Renal cortex interstitium (tissue), 11 donors: Measurements from ENCODE around the gene MAMLD1. TPM values are rescaled to one million over a fixed set of nuclear protein-coding genes. Genes with fewer than 3 reads are reported as not detected.

Experiments
- DNase-seq, 11 donors: peaks; one replicate each; pipeline ENCODE4 v3.0.0-alpha.2; 2013; ENCODE audit warnings: low read depth in 9 of 11, low spot score in 4 of 11; ENCODE audit errors: extremely low read depth in 1 of 11
- polyA plus RNA-seq, 3 donors: library from polyadenylated mRNA; unstranded; fragments of 120-200 nt; gene quantifications; one replicate each; pipeline ENCODE4 v1.2.1, GENCODE V29; 2013; ENCODE audit not compliant: insufficient read length in 3 of 3

MAMLD1 gene
- polyA plus RNA-seq, 3 donors = 6.3 to 7.9 (median 6.8) TPM

DNA sequence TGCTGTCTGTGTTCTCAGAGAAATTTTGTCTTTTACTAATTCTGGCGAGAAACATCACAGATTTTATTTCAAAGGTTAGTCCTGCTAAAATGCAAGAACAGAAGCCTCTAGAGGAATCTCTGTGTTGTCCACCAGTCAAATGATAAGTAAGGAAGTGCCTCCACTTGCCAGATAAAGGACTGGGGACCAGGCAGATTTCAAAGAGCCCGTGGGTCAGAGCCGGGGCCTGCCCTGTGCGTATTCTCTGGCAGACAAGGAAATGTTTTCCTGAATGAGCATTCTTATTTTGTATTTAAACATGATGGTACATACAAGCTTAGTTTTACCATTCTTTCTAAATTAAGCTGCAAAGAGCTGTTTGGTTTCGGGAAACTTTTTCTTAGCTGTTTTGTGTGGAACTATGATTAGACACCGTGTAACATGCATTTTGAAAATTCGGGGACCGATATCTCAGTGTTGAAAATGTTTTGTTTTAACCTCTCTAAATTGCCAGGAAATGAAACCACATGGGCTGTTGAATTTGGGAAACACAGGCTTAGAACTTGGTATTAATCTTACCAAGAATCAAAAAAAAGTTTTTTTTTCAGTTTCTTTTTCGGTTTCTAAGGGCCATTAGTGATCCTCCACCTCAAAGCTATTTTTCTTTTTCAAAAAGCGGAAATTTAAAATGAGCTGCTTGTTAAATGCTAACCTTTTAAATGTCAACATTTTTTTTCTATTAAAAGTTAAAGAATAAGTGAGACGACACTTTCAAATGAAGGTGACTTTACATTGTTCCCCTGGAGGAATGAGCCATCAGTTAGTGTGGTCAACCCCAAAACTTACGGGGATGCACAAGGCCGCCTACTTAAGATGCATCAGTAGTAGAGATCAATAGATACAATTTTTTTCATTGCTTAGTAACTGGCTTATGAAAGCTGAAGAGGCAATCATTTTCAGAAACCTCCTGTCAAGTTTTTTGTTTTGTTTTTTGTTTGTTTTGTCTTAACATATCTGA lies 115.7 kb downstream of the MAMLD1 start:
- no peak for DNase-seq

GRCh38 chrX:150482537-150483206 lies 119.6 kb downstream of the MAMLD1 start:
- DNase-seq = no peak

GRCh38 chrX:150483356-150483985 lies 120.4 kb downstream of the MAMLD1 start:
- DNase-seq = no peak

DNA sequence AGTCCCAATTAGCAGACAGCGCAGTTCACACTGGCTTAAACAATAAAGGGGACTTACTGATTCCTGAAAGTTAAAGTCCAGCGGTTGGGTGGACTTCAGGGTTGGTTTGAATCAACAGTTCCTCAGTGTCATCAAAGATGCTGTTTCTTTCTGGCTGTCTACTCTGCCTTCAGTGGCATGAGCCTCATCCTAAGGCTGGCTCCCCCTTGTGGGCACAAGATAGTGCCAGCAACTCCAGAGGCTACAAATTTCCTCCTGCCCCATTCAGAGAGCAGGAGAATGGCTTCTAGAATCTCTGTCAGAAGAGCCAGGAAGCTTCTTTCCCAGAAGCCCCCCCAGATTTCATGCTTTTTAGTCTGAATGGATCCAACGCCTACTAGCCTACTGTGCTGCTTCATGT lies 122.9 kb downstream of the MAMLD1 start:
- DNase-seq = peak in 1 of 11 donors; percentile 6

DNA sequence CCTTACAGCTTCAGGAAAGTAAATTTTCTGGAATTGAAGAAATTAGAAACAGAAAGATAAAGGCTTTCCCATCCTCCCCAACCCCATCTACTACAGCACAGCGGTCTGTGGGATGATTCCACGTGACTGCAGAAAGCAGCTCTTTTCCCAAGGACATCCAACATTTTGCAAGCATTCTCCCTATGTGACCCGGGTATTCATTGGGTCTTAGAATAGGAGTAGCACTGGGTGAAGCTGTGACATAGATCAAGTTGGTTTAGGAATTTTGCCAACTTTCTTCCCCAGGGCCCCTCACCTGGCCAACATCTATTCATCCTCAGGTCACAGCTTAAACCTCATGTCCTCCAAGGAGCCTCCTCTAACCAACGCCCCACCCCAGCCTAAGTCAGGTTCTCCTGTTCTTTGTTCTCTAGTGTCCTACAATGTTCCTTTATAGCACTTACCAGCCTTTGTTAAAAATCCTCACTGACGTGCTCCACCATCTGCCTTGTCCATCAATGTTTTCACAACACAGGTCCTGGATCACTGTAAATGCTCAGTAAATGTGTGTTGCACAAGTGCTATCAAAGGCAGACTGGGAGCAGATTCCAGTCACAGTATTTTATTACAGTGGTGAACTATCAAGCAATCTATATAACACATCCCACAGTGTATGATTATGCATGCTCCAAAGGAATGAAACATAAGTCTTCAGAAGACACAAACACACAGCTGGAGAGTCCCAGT lies 124.4 kb downstream of the MAMLD1 start:
- no peak for DNase-seq

- DNase-seq = no peak
These were observed 126.4 kb downstream of the MAMLD1 start for GRCh38 chrX:150489359-150490015.

DNA sequence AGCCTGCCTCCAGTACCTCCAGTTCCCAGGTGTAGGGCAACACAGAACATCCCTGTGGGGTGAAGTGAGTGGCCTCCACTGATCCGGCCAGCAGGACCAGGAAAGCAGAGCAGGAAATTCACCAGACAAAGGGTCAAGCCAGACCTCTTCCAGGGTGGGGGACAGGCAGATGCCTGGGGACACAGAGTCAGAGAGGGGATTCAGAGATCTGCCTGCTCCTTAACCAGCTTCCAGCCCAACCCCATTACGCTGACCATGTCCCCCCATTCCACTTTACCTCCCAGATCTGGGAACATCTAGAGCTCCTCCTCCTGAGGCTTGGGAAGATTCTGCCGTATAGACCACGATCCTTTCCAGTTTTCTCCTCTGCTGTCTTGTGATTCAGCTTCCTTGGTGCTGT lies 132.4 kb downstream of the MAMLD1 start:
- no peak for DNase-seq

GRCh38 chrX:150499240-150499639 lies 136.1 kb downstream of the MAMLD1 start:
- DNase-seq = no peak

DNA sequence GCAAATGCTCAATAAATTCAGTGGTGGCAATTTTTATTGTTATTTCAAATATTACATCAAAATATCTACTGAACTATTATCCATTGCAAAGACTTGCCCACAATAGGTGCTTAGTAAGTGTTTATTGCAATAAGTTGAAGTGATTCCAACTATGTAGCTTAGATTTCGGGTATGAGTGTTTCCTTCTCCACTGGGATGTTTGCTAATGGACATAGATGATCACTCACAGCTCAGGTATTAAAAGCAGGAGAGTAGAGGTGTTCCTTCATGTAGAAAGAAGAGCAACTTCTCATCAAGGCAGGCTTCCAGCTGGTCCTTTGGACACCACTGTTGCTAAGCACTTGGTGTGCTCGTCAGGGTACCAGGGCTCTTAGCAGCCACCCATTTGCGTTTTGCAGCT lies 139.0 kb downstream of the MAMLD1 start:
- no peak for DNase-seq

- no peak for DNase-seq
These were observed 140.1 kb downstream of the MAMLD1 start for GRCh38 chrX:150502979-150503897.

- no peak for DNase-seq
These were observed 140.7 kb downstream of the MAMLD1 start for GRCh38 chrX:150503898-150504219.

DNA sequence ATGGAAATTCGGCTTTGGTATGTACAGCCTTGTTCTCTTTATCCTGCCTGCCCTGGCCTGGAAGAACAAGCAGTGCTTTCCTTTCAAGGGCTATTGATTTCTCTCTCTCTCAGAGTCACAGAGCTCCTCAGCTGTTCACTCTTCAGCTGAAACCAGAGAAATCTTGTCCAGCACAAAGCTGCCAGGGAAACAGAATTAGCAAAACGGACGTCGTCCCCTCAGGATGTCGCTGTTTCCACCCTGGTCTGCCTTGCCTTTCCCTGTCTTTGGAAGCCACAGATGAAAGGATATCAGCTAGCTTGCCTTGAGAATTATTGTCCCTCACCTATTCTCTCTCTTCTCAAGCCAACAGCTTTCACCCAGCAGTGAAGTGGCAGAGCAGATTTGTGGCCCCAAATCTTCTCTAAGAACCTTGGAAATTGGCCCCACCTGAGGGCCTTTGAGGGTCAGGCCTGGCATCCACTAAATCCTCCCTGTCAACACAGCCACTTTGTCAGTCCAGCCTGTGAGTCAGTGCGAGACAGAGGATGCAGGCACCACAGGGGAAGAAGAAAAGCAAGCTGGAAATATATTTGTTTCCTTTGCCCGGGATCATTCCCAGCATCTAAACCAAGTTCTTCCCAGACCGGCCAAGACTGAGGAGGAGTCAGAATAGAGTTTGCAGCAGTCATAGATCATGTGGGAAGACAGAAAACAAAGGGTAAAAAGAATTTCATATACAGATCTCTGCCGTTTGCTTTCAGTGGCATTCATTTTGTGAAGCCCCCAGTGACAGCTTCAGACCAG lies 141.5 kb downstream of the MAMLD1 start:
- no peak for DNase-seq

DNA sequence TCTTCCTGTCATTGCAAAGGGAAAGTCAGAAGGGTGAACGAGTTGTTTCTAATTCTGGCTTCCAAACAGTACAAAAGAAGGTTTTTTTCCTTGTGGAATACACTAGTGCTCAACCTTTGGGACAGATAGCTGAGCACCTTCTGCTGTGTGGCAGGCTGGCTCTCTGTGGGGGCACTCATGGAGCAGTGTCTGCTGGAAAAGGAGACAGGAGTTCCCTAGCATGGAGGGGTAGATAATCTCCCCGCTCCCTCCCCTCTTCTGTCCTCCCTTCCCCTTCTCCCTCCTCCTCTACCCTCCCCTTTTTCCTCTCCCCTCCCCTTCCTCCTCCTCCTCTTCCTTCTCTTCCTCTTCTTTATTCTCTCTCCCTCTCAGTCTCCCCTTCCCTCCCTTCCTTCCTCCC lies 142.9 kb downstream of the MAMLD1 start:
- DNase-seq = no peak

- no peak for DNase-seq
These were observed 143.4 kb downstream of the MAMLD1 start for GRCh38 chrX:150506486-150506885.

DNA sequence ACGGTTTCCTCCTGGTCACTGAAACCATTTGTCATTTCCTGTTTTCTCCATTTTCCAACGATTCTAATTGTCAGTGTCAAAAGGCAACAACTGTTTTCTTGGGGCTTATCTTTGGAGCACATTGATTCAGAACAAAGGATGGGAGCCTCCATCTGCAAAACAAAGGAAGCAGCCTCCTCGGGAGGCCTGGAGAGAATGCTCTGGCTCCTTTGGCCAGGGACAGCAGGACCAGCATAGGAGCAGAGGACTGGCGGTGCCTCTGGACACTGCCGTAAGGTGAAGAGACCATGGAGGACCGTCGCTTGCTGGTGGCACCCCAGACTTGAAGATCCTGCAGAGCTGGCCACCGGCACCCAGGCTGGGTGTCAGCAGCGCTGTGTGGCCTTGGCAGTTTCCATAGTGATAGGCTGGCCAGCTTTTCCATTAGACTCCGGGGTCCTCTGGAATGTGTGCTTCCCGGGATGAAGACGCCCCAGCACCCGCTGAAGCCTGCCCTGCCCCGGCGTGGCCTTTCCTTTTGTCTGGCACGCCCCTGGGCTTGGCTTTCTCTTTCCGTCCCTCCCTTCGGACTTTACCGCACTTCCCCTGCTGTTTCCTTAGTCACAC lies 144.2 kb downstream of the MAMLD1 start:
- no peak for DNase-seq

- DNase-seq = no peak
These were observed 144.9 kb downstream of the MAMLD1 start for GRCh38 chrX:150508018-150508417.
